HFF-Myc (cell line): ENCODE data around the gene TMEM238.

ENCODE experiments used
- DNase-seq: peaks from one replicate; pipeline ENCODE4 v3.0.0-alpha.2; 2011; ENCODE audit warnings: low read depth; ENCODE audit errors: extremely low read depth
- H3K4me3 ChIP-seq: replicated peaks from 2 replicates; pipeline ENCODE4 v1.5.1; 2011; ENCODE audit warnings: low read depth, mild to moderate bottlenecking, control low read depth, low read length
- CTCF ChIP-seq: IDR thresholded peaks from 2 replicates; pipeline ENCODE4 v1.5.1; 2012; ENCODE audit warnings: mild to moderate bottlenecking, low read depth, low read length, control low read depth; ENCODE audit errors: missing control alignments

The TMEM238 gene

GRCh38 chr19:55362990-55363716 lies 20.9 kb downstream of the TMEM238 start, which contains the start of gene GARIN5B:
TSS of gene GARIN5B (minus strand) at chr19:55363260. CDS start at chr19:55363066, 194 bp downstream.
- DNase-seq, result no peak
- no peak for TF ChIP-seq CTCF
- no peak within 1 kb of the TSS for H3K4me3 ChIP-seq

- DNase-seq, result no peak
- TF ChIP-seq CTCF, result no peak
- no peak overlapping the region for H3K4me3 ChIP-seq
Measured at GRCh38 chr19:55362174-55362989, 21.7 kb downstream of the TMEM238 start.

- no peak for DNase-seq
- TF ChIP-seq CTCF, result no peak
- no peak overlapping the region for H3K4me3 ChIP-seq
Measured at GRCh38 chr19:55360902-55361301, 23.2 kb downstream of the TMEM238 start.

GRCh38 chr19:55358943-55359908 lies 24.9 kb downstream of the TMEM238 start:
- DNase-seq, result no peak
- no peak for TF ChIP-seq CTCF

GRCh38 chr19:55358493-55358892 lies 25.6 kb downstream of the TMEM238 start:
- no peak for DNase-seq
- no peak overlapping the region for H3K4me3 ChIP-seq
- TF ChIP-seq CTCF, result no peak

More at GRCh38 chr19:55358943-55359908, 24.9 kb downstream of the TMEM238 start:
- no peak overlapping the region for H3K4me3 ChIP-seq

- no peak overlapping the region for H3K4me3 ChIP-seq
- TF ChIP-seq CTCF, result no peak
- DNase-seq, result no peak
Measured at GRCh38 chr19:55355213-55355821, 28.8 kb downstream of the TMEM238 start.
